ENCODE results near the gene CFAP61.

Gene CFAP61

DNA sequence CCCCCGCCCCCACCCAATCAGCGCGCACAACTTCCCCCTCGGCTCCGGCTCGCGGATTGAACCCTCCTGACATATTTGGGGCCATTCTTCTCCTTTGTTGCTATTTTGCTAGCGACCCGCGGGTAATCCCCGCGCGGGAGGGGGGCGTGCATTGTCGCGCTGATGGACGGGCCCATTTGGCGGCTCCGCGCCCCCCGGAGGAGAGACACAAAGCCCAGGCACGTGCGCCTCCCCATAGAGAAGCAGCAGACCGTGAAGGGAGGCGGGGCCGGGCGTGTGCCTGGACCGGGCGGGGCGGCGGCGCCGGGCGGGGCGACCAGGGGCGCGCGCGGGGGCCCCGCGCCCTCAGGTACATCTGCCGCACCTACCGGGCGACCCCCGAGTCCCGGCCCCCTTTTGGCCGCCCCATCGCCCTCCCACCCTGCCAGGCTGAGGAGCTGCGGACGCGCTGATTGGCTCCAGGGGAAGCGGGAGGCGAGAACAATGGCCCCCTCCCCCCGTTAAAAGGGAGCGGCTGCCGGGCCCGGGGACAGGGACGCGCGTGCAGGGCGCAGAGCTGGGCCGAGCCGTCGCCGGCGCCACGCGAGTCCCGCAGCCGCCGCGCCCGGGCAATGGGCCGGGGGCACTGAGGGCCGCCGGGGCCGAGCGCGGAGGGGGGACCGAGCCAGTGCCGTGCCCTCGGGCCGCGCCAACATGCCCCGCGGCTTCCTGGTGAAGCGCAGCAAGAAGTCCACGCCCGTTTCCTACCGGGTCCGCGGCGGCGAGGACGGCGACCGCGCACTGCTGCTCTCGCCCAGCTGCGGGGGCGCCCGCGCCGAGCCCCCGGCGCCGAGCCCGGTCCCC, 315.5 kb downstream of the CFAP61 start, which contains the start of gene INSM1:
Gene INSM1, plus strand, starts transcription at position 530 of the 843 bp plus-strand sequence. Its CDS starts 164 bp downstream, at position 694.
- Histone ChIP-seq H3K9me3 (ENCODE audit: insufficient read depth, low read depth, low read length) (no peaks in the 10 kb centered on the region), H3K36me3 (ENCODE audit: insufficient read depth, low read length) (no peaks in the 10 kb centered on the region), H3K4me2 (ENCODE audit: low read depth, low read length, poor library complexity, severe bottlenecking) (no peak within 1 kb of the TSS), H2AFZ (ENCODE audit: low read length) (no peak within 1 kb of the TSS), H3K4me3 (ENCODE audit: low read length, poor library complexity, severe bottlenecking) (no peak within 1 kb of the TSS), H4K20me1 (ENCODE audit: insufficient read depth, low read length, poor library complexity, severe bottlenecking) (no peaks in the 10 kb centered on the region), H3K9me2 (replicated peaks; ENCODE audit: low read depth, low read length) (no peaks in the 10 kb centered on the region), H3F3A (ENCODE audit: low read depth) (no peaks in the 10 kb centered on the region), H3K9ac (ENCODE audit: low read depth, low read length, poor library complexity, severe bottlenecking) (no peak within 1 kb of the TSS), H3K79me2 (ENCODE audit: insufficient read depth, low read length) (no peaks in the 10 kb centered on the region), H3K27me3 (ENCODE audit: insufficient read depth, low read length, poor library complexity, severe bottlenecking) (no peaks in the 10 kb centered on the region), H3K4me1 (ENCODE audit: insufficient read depth, low read length, poor library complexity, severe bottlenecking) (no peaks in the 10 kb centered on the region)
- TF ChIP-seq, protein P1, sequence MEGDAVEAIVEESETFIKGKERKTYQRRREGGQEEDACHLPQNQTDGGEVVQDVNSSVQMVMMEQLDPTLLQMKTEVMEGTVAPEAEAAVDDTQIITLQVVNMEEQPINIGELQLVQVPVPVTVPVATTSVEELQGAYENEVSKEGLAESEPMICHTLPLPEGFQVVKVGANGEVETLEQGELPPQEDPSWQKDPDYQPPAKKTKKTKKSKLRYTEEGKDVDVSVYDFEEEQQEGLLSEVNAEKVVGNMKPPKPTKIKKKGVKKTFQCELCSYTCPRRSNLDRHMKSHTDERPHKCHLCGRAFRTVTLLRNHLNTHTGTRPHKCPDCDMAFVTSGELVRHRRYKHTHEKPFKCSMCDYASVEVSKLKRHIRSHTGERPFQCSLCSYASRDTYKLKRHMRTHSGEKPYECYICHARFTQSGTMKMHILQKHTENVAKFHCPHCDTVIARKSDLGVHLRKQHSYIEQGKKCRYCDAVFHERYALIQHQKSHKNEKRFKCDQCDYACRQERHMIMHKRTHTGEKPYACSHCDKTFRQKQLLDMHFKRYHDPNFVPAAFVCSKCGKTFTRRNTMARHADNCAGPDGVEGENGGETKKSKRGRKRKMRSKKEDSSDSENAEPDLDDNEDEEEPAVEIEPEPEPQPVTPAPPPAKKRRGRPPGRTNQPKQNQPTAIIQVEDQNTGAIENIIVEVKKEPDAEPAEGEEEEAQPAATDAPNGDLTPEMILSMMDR (conservative IDR thresholded peaks at IDR 0.05; ENCODE audit: low read length) = no peak
- TF ChIP-seq EZH2phosphoT487 (IDR thresholded peaks at IDR 0.05; ENCODE audit: borderline replicate concordance) = no peak

DNA sequence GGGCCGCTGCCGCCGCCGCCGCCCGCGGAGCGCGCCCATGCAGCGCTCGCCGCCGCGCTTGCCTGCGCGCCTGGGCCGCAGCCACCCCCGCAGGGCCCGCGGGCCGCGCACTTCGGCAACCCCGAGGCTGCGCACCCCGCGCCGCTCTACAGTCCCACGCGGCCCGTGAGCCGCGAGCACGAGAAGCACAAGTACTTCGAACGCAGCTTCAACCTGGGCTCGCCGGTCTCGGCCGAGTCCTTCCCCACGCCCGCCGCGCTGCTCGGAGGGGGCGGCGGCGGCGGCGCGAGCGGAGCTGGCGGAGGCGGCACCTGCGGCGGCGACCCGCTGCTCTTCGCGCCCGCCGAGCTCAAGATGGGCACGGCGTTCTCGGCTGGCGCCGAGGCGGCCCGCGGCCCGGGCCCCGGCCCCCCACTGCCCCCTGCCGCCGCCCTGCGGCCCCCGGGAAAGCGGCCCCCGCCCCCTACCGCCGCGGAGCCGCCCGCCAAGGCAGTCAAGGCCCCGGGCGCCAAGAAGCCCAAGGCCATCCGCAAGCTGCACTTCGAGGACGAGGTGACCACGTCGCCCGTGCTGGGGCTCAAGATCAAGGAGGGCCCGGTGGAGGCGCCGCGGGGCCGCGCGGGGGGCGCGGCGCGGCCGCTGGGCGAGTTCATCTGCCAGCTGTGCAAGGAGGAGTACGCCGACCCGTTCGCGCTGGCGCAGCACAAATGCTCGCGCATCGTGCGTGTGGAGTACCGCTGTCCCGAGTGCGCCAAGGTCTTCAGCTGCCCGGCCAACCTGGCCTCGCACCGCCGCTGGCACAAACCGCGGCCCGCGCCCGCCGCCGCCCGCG, 316.3 kb downstream of the CFAP61 start:
- no peaks in the 10 kb centered on the region for H3K4me1 ChIP-seq (ENCODE audit: insufficient read depth, low read length, poor library complexity, severe bottlenecking)
- TF ChIP-seq, protein P1 (conservative IDR thresholded peaks at IDR 0.05; ENCODE audit: low read length) = no peak
- TF ChIP-seq EZH2phosphoT487 (IDR thresholded peaks at IDR 0.05; ENCODE audit: borderline replicate concordance) = no peak
- H2AFZ ChIP-seq (ENCODE audit: low read length) = no peak overlapping the region
- H3K9me2 ChIP-seq (replicated peaks; ENCODE audit: low read depth, low read length) = no peaks in the 10 kb centered on the region
- H3K27me3 ChIP-seq (ENCODE audit: insufficient read depth, low read length, poor library complexity, severe bottlenecking) = no peaks in the 10 kb centered on the region
- H3K9me3 ChIP-seq (ENCODE audit: insufficient read depth, low read depth, low read length) = no peaks in the 10 kb centered on the region
- H3K4me2 ChIP-seq (ENCODE audit: low read depth, low read length, poor library complexity, severe bottlenecking) = no peak overlapping the region
- H3K36me3 ChIP-seq (ENCODE audit: insufficient read depth, low read length) = no peaks in the 10 kb centered on the region
- H3K4me3 ChIP-seq (ENCODE audit: low read length, poor library complexity, severe bottlenecking) = no peak overlapping the region
- no peak overlapping the region for H3K9ac ChIP-seq (ENCODE audit: low read depth, low read length, poor library complexity, severe bottlenecking)
- H3K79me2 ChIP-seq (ENCODE audit: insufficient read depth, low read length) = no peaks in the 10 kb centered on the region
- no peaks in the 10 kb centered on the region for H4K20me1 ChIP-seq (ENCODE audit: insufficient read depth, low read length, poor library complexity, severe bottlenecking)
- H3F3A ChIP-seq (ENCODE audit: low read depth) = no peaks in the 10 kb centered on the region

DNA sequence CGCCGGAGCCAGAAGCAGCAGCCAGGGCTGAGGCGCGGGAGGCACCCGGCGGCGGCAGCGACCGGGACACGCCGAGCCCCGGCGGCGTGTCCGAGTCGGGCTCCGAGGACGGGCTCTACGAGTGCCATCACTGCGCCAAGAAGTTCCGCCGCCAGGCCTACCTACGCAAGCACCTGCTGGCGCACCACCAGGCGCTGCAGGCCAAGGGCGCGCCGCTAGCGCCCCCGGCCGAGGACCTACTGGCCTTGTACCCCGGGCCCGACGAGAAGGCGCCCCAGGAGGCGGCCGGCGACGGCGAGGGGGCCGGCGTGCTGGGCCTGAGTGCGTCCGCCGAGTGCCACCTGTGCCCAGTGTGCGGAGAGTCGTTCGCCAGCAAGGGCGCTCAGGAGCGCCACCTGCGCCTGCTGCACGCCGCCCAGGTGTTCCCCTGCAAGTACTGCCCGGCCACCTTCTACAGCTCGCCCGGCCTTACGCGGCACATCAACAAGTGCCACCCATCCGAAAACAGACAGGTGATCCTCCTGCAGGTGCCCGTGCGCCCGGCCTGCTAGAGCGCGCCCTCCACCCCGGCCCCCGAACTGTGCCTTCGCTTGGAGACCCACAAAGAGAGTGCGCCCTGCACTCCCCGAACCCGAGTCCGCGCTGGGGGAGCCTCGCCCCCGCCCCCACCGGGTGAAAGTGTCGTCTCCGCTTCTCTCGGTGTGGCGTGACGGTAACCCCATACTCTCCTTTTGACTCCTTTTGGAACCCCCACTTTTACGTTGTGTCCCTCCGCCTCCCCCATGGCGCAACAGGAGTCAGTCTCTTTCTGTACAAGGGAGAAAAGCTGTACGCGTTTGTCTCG, 317.1 kb downstream of the CFAP61 start:
- Histone ChIP-seq H3K27me3 (ENCODE audit: insufficient read depth, low read length, poor library complexity, severe bottlenecking) (no peaks in the 10 kb centered on the region), H3K79me2 (ENCODE audit: insufficient read depth, low read length) (no peaks in the 10 kb centered on the region), H4K20me1 (ENCODE audit: insufficient read depth, low read length, poor library complexity, severe bottlenecking) (no peaks in the 10 kb centered on the region), H3K4me3 (ENCODE audit: low read length, poor library complexity, severe bottlenecking) (no peak overlapping the region), H3K36me3 (ENCODE audit: insufficient read depth, low read length) (no peaks in the 10 kb centered on the region), H3K4me1 (ENCODE audit: insufficient read depth, low read length, poor library complexity, severe bottlenecking) (no peaks in the 10 kb centered on the region), H3K9me2 (replicated peaks; ENCODE audit: low read depth, low read length) (no peaks in the 10 kb centered on the region), H3K9ac (ENCODE audit: low read depth, low read length, poor library complexity, severe bottlenecking) (no peak overlapping the region), H2AFZ (ENCODE audit: low read length) (no peak overlapping the region), H3K9me3 (ENCODE audit: insufficient read depth, low read depth, low read length) (no peaks in the 10 kb centered on the region), H3F3A (ENCODE audit: low read depth) (no peaks in the 10 kb centered on the region), H3K4me2 (ENCODE audit: low read depth, low read length, poor library complexity, severe bottlenecking) (no peak overlapping the region)
- TF ChIP-seq, protein P1 (conservative IDR thresholded peaks at IDR 0.05; ENCODE audit: low read length) = no peak
- no peak for TF ChIP-seq EZH2phosphoT487 (IDR thresholded peaks at IDR 0.05; ENCODE audit: borderline replicate concordance)

All from Loucy (cell line).